ENCODE measurements around the gene TANK. TPM values are rescaled to one million over a fixed set of nuclear protein-coding genes. Genes with fewer than 3 reads are reported as not detected.

The TANK gene, protein sequence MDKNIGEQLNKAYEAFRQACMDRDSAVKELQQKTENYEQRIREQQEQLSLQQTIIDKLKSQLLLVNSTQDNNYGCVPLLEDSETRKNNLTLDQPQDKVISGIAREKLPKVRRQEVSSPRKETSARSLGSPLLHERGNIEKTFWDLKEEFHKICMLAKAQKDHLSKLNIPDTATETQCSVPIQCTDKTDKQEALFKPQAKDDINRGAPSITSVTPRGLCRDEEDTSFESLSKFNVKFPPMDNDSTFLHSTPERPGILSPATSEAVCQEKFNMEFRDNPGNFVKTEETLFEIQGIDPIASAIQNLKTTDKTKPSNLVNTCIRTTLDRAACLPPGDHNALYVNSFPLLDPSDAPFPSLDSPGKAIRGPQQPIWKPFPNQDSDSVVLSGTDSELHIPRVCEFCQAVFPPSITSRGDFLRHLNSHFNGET
- 72.2 and 74.5 TPM in 2 replicates for total RNA-seq

GRCh38 chr2:161160226-161161073, at the start of gene TANK:
TSS of gene TANK (plus strand) at chr2:161160428. CDS start at chr2:161179663, 19,235 bp downstream.
- intact Hi-C loops (cut with micrococcal nuclease) = loop anchor here (1.0 to 10.0 kb wide), 10 partner anchors 21 to 1446 kb away; partner anchors contain the start of genes IFIH1, MARCHF7, PSMD14 and RBMS1

DNA sequence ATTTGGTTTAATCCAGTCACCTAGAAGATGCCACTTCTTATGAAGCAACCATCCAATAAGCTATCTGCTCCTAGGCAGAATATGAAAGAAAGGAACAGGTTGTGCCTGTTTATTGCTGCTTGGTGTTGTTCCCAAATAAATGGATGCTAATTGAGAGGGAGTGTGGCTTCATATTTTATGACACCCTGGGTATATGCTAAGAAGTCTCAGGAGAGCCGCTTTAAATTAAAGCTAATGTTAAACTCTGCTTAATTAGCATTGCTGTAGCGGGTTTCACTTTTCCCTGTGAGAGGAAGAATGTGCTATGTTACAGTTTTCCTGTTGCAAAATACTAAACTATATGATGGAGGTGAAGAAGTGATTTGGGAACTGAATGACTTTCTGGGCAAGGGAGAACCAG, 48.7 kb upstream of the TANK start:
- intact Hi-C loops (cut with micrococcal nuclease) = no loop called here

GRCh38 chr2:161112908-161113307, 47.3 kb upstream of the TANK start:
- intact Hi-C loops (cut with micrococcal nuclease) = no loop called here

GRCh38 chr2:161113693-161114575, 46.3 kb upstream of the TANK start:
- intact Hi-C loops (cut with micrococcal nuclease) = no loop called here

GRCh38 chr2:161115205-161115604, 45.0 kb upstream of the TANK start:
- intact Hi-C loops (cut with micrococcal nuclease) = no loop called here

GRCh38 chr2:161115605-161116380, 44.4 kb upstream of the TANK start:
- intact Hi-C loops (cut with micrococcal nuclease) = no loop called here

- intact Hi-C loops (cut with micrococcal nuclease) = no loop called here
Measured at GRCh38 chr2:161116509-161116908, 43.7 kb upstream of the TANK start.

- intact Hi-C loops (cut with micrococcal nuclease) = no loop called here
Measured at GRCh38 chr2:161117506-161117905, 42.7 kb upstream of the TANK start.

DNA sequence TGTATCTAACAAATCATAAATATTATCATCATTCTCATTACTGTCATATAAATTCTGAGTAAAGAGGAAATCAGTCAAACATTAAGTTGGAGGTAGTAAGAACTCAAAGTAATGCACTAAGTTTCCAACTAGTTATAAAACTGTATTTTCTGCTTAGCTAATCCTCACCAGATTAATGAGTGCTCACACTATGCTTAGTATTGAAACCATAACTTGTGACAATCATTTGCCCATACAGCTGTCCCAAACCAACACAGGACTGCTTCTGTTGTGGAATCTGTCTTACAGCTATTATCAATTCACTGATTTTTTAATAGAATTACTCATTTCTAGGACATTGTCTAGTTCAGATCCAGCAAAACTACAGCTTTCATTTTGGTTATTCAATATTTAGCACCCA, 41.5 kb upstream of the TANK start:
- intact Hi-C loops (cut with micrococcal nuclease) = no loop called here

- intact Hi-C loops (cut with micrococcal nuclease) = no loop called here
Measured at GRCh38 chr2:161119483-161119882, 40.7 kb upstream of the TANK start.

DNA sequence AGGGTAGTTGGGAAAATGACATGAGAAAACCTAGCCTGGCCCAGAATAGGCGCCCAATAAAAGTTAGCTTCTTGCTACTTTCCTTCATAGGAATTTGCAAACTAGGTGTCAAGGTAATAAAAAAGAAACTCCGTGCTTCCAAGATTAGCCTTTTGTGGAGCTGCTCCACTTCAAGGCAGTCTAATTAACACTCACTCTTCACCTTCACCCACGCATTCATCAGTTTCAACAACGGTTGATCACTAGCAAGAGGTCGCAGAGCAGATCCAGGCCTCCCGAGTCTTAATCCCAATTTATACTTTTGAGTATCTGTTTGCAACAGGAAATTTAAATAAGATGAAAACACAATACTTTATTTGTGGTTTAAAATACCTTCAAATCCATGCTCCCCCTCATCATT, 39.5 kb upstream of the TANK start:
- intact Hi-C loops (cut with micrococcal nuclease) = loop anchor here (5.0 kb wide), 1 partner anchor 43 kb away; no protein-coding TSS in a partner anchor

- intact Hi-C loops (cut with micrococcal nuclease) = loop anchor here (2.0 to 5.0 kb wide), 2 partner anchors 17 to 44 kb away; no protein-coding TSS in a partner anchor
Measured at GRCh38 chr2:161121622-161122021, 38.6 kb upstream of the TANK start.

DNA sequence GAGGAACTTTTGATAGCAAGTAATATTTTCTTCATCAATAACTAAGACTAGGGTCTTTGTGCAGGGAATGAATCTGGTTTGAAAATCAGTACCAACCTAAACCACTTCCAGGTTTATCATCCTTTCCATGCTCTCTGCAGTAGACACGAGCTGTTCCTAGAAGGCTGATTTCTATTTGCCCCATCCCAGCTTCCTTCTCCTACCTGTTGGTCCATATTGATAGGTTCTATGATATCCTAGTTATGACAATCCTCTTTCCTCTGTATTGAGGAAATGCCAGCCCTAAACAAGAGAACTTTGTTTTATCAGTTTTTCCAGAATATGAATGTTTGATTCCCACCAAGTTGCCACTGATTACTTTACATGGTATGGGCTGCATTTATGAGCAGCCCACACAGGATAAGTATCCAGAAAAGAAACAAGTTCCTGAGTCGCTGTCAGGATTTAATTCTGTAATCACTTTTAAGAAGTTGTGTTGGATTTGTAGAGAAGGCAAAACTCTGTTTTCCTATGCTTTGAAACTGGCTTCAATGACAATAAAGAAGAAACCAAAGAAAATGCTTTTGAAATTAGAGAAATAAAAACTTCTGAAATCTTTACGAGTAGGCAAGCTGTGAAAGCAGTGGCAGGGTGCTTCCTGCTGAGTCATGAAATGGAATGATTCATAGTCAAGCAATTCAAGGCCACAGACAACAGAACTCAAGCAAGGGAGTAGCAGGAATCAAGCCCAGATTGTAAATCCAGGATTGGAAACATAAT, 37.3 kb upstream of the TANK start:
- intact Hi-C loops (cut with micrococcal nuclease) = loop anchor here (2.0 to 5.0 kb wide), 2 partner anchors 16 to 46 kb away; no protein-coding TSS in a partner anchor

DNA sequence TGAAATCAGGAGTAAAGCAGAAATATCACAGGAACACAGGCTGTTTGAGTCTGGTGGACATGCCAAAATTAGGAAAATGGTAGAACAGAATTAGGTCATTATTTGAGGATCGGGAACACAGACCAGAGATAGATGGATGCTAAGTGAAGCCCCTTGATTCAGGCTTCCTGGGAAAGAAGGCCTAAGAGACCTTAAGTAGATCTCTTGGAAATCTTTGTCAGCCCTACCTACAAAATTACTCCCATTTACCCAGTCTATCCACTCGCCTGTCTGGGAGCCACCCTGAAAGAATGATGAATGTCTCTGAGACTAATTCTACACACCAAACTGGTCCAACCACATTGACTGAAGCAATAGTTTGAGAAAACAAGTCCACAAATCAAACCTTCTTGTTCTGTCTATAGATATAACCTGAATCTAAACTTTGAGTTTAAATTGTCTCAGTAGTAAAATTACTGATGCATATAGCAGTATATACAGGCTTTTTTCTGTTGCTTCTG, 36.6 kb upstream of the TANK start:
- intact Hi-C loops (cut with micrococcal nuclease) = loop anchor here (2.0 to 5.0 kb wide), 2 partner anchors 15 to 46 kb away; no protein-coding TSS in a partner anchor

- intact Hi-C loops (cut with micrococcal nuclease) = loop anchor here (5.0 kb wide), 1 partner anchor 47 kb away; no protein-coding TSS in a partner anchor
Measured at GRCh38 chr2:161124201-161124600, 36.0 kb upstream of the TANK start.

- intact Hi-C loops (cut with micrococcal nuclease) = no loop called here
Measured at GRCh38 chr2:161128885-161129284, 31.3 kb upstream of the TANK start.

- intact Hi-C loops (cut with micrococcal nuclease) = no loop called here
Measured at GRCh38 chr2:161130354-161130753, 29.9 kb upstream of the TANK start.

- intact Hi-C loops (cut with micrococcal nuclease) = no loop called here
Measured at GRCh38 chr2:161131074-161131680, 29.1 kb upstream of the TANK start.

DNA sequence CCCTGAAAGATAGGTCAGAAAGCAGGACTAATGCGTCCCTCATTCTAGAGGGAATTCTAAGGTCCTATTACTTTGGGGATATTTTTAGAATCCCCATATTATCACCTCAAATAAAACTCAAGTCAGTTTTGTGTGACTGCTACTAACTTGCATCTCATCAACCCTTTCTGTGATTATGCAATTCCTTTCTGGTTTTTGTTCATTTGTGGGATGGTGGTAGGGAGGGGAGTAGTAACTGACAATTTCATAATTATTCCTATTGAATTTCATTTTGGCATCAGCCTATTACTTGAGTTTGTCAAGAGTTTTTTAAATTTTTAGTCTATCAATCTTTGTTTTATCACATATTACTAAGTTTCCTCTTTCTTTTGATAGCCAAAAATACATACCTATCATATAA, 28.4 kb upstream of the TANK start:
- intact Hi-C loops (cut with micrococcal nuclease) = no loop called here

Measured in T-helper 2 cell treated with Interferon-gamma antibody and Interleukin-4, amounts not matched to agents 100 ng/mL and 5 ng/mL, for 36 hours (primary cell).